Measurements from ENCODE around the gene MED4. TPM values are rescaled to one million over a fixed set of nuclear protein-coding genes. Genes with fewer than 3 reads are reported as not detected.
A peak's percentile ranks its signal among the peaks of the same experiment; 100 is the strongest.

MED4 gene
- total RNA-seq, 1 donor = 26.1 TPM

DNA sequence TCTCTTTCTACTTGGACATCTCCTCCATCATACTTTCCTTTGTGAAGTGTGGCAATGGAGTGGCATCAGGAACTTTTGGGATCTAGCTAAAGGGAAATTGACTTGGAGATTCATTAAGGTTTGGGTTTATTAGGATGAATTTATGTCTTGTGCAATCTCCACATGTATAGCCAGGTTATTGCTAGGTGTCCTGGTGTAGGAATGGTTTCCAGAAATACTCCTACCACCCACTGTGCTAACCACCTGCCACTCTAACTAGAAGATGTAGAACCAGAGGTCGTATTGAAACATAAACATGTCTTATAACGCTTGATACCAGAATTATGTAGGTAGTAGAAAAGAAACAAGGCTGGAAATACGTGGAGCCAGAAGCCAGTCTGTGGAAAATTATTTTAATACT lies 38.1 kb upstream of the MED4 start:
- Histone ChIP-seq H3K4me1 (ENCODE audit: insufficient read depth, low read length) (no peaks in the 10 kb centered on the region), H3K4me2 (ENCODE audit: insufficient read depth, low read length) (no peak overlapping the region), H3K79me2 (ENCODE audit: insufficient read depth, low read length) (no peaks in the 10 kb centered on the region), H3K9me3 (ENCODE audit: low read depth, low read length) (no peaks in the 10 kb centered on the region), H4K20me1 (ENCODE audit: insufficient read depth, low read length) (no peaks in the 10 kb centered on the region), H3K27ac (ENCODE audit: low read depth, low read length) (no peak overlapping the region), H3K4me3 (ENCODE audit: insufficient read depth, low read length) (no peak overlapping the region), H3K27me3 (ENCODE audit: insufficient read depth, low read length) (peaks cover 13% of the 10 kb centered on the region), H2AFZ (ENCODE audit: low read length) (no peak overlapping the region), H3K36me3 (ENCODE audit: insufficient read depth, low read length) (no peaks in the 10 kb centered on the region)
- TF ChIP-seq, protein P1, sequence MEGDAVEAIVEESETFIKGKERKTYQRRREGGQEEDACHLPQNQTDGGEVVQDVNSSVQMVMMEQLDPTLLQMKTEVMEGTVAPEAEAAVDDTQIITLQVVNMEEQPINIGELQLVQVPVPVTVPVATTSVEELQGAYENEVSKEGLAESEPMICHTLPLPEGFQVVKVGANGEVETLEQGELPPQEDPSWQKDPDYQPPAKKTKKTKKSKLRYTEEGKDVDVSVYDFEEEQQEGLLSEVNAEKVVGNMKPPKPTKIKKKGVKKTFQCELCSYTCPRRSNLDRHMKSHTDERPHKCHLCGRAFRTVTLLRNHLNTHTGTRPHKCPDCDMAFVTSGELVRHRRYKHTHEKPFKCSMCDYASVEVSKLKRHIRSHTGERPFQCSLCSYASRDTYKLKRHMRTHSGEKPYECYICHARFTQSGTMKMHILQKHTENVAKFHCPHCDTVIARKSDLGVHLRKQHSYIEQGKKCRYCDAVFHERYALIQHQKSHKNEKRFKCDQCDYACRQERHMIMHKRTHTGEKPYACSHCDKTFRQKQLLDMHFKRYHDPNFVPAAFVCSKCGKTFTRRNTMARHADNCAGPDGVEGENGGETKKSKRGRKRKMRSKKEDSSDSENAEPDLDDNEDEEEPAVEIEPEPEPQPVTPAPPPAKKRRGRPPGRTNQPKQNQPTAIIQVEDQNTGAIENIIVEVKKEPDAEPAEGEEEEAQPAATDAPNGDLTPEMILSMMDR (IDR thresholded peaks at IDR 0.05; ENCODE audit: extremely low read depth, low read depth, low read length) = no peak
- no peak for DNase-seq (ENCODE audit: insufficient read length, low spot score, missing footprints)

- TF ChIP-seq, protein P1 (IDR thresholded peaks at IDR 0.05; ENCODE audit: extremely low read depth, low read depth, low read length) = no peak
- no peak overlapping the region for H3K27ac ChIP-seq (ENCODE audit: low read depth, low read length)
- no peak for DNase-seq (ENCODE audit: insufficient read length, low spot score, missing footprints)
- H3K4me1 ChIP-seq (ENCODE audit: insufficient read depth, low read length) = peaks cover 4% of the 10 kb centered on the region
- no peaks in the 10 kb centered on the region for H3K36me3 ChIP-seq (ENCODE audit: insufficient read depth, low read length)
- no peak overlapping the region for H3K4me3 ChIP-seq (ENCODE audit: insufficient read depth, low read length)
- H3K27me3 ChIP-seq (ENCODE audit: insufficient read depth, low read length) = peaks cover 13% of the 10 kb centered on the region
- no peaks in the 10 kb centered on the region for H4K20me1 ChIP-seq (ENCODE audit: insufficient read depth, low read length)
- no peaks in the 10 kb centered on the region for H3K79me2 ChIP-seq (ENCODE audit: insufficient read depth, low read length)
- H3K9me3 ChIP-seq (ENCODE audit: low read depth, low read length) = no peaks in the 10 kb centered on the region
- H2AFZ ChIP-seq (ENCODE audit: low read length) = no peak overlapping the region
- no peak overlapping the region for H3K4me2 ChIP-seq (ENCODE audit: insufficient read depth, low read length)
These were observed 36.6 kb upstream of the MED4 start for GRCh38 chr13:48131533-48131932.

DNA sequence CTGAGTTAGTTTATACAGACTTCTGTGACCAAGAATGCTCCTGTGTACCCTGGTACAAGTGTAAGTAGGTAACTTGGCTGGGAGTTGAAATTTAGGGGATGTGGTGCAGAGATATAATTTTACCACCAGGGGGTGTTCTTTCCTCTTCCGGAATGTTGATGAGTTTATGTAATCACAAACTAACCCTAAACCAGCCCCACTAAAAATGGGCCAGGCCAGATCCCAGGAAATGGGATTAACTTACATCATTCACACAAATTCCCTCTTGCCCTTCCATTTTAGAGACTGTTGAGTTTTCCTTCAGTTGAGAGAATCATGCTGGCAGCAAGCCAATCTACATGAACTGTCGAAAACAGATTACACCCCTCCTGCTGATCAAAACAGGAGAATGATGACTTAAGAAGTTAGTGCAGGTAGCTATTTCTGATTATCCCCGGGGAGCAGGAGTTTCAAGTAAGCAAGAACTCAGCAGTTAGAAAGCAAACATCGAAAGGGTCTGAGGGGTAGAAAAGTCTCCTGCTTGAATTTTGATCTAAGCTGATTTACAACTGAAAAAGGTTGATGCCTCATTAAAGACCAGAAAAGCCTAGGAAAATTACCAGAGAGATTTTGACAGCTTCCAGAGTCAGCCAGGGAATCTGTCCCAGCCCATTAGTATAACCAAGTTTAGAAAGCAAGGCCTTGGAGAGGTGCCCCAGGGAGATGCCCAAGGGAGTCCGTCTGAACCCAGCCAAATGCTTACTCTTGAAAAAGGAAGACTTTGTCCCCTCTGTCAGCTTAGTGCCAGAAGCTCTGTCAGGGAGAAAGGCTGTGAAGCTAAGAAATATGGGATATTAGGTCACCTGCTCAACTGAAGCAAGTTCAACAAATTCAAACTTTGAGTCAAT lies 32.3 kb upstream of the MED4 start:
- TF ChIP-seq, protein P1 (IDR thresholded peaks at IDR 0.05; ENCODE audit: extremely low read depth, low read depth, low read length) = peak; percentile 79
- Histone ChIP-seq H3K4me2 (ENCODE audit: insufficient read depth, low read length) (no peak overlapping the region), H3K27ac (ENCODE audit: low read depth, low read length) (no peak overlapping the region), H3K27me3 (ENCODE audit: insufficient read depth, low read length) (peaks cover 5% of the 10 kb centered on the region), H3K4me3 (ENCODE audit: insufficient read depth, low read length) (no peak overlapping the region), H4K20me1 (ENCODE audit: insufficient read depth, low read length) (no peaks in the 10 kb centered on the region), H2AFZ (ENCODE audit: low read length) (peak overlapping the region; percentile 56), H3K9me3 (ENCODE audit: low read depth, low read length) (no peaks in the 10 kb centered on the region), H3K4me1 (ENCODE audit: insufficient read depth, low read length) (peaks cover 13% of the 10 kb centered on the region), H3K79me2 (ENCODE audit: insufficient read depth, low read length) (no peaks in the 10 kb centered on the region), H3K36me3 (ENCODE audit: insufficient read depth, low read length) (no peaks in the 10 kb centered on the region)
- peak; percentile 71 for DNase-seq (ENCODE audit: insufficient read length, low spot score, missing footprints)

- DNase-seq (ENCODE audit: insufficient read length, low spot score, missing footprints) = peak; percentile 30
- H3K9me3 ChIP-seq (ENCODE audit: low read depth, low read length) = no peaks in the 10 kb centered on the region
These were observed 30.9 kb upstream of the MED4 start for GRCh38 chr13:48125794-48126228.

More at GRCh38 chr13:48125794-48126228, 30.9 kb upstream of the MED4 start:
- H3K79me2 ChIP-seq (ENCODE audit: insufficient read depth, low read length) = no peaks in the 10 kb centered on the region
- TF ChIP-seq, protein P1 (IDR thresholded peaks at IDR 0.05; ENCODE audit: extremely low read depth, low read depth, low read length) = no peak
- peak overlapping the region; percentile 33 for H3K27ac ChIP-seq (ENCODE audit: low read depth, low read length)
- peaks cover 13% of the 10 kb centered on the region for H3K4me1 ChIP-seq (ENCODE audit: insufficient read depth, low read length)
- H3K27me3 ChIP-seq (ENCODE audit: insufficient read depth, low read length) = peaks cover 3% of the 10 kb centered on the region
- no peaks in the 10 kb centered on the region for H3K36me3 ChIP-seq (ENCODE audit: insufficient read depth, low read length)
- peak overlapping the region; percentile 39 for H3K4me3 ChIP-seq (ENCODE audit: insufficient read depth, low read length)
- H3K4me2 ChIP-seq (ENCODE audit: insufficient read depth, low read length) = peak overlapping the region; percentile 64
- peak overlapping the region; percentile 90 for H2AFZ ChIP-seq (ENCODE audit: low read length)
- H4K20me1 ChIP-seq (ENCODE audit: insufficient read depth, low read length) = no peaks in the 10 kb centered on the region

Measured in osteoblast (primary cell).